Small intestine (tissue), 7 donors: ENCODE data around the gene USHBP1. TPM values are rescaled to one million over a fixed set of nuclear protein-coding genes. Genes with fewer than 3 reads are reported as not detected.

Experiments used
- DNase-seq, 2 donors: peaks; one replicate each; pipeline versions ENCODE4 v3.0.0 to v3.0.0-alpha.2; 2013
- FAIRE-seq: peaks from 2 replicates; lab custom pipeline; 2012; peaks lifted over from hg19 to GRCh38; lab: Jason Lieb, UNC
- H3K27ac ChIP-seq, 3 donors: one replicate each; pipeline ENCODE4 v1.5.1; 2013; ENCODE audit warnings: low read length in 2 of 3, mild to moderate bottlenecking in 2 of 3, control low read depth in 1 of 3, inconsistent platforms in 1 of 3, low read depth in 1 of 3, moderate library complexity in 1 of 3
- H3K27me3 ChIP-seq, 3 donors: one replicate each; pipeline ENCODE4 v1.6.1; 2013; ENCODE audit warnings: low read length in 3 of 3, inconsistent platforms in 1 of 3; ENCODE audit not compliant: control insufficient read depth in 3 of 3, insufficient read depth in 3 of 3
- H3K36me3 ChIP-seq, 3 donors: one replicate each; pipeline ENCODE4 v1.6.1; 2013; ENCODE audit warnings: low read length in 3 of 3, inconsistent platforms in 1 of 3, low read depth in 1 of 3, mild to moderate bottlenecking in 1 of 3, moderate library complexity in 1 of 3; ENCODE audit not compliant: control insufficient read depth in 3 of 3, insufficient read depth in 2 of 3
- H3K4me1 ChIP-seq, 3 donors: one replicate each; pipeline ENCODE4 v1.6.1; 2013; ENCODE audit warnings: low read length in 2 of 3, inconsistent platforms in 1 of 3, low read depth in 1 of 3, mild to moderate bottlenecking in 1 of 3, moderate library complexity in 1 of 3; ENCODE audit not compliant: control insufficient read depth in 3 of 3, insufficient read depth in 2 of 3
- H3K4me3 ChIP-seq, 3 donors: one replicate each; pipeline ENCODE4 v1.5.1; 2013; ENCODE audit warnings: low read length in 3 of 3, control low read depth in 1 of 3, inconsistent platforms in 1 of 3, low read depth in 1 of 3, mild to moderate bottlenecking in 1 of 3, moderate library complexity in 1 of 3
- H3K9me3 ChIP-seq, 2 donors: one replicate each; pipeline ENCODE4 v1.6.1; 2013; ENCODE audit warnings: low read depth in 1 of 2, low read length in 1 of 2; ENCODE audit not compliant: control insufficient read depth in 2 of 2, insufficient read depth in 1 of 2
- WGBS, 3 donors: extraction: QIAGEN DNeasy Blood & Tissue Kit; methylation state at CpG; one replicate each; pipeline ENCODE4 v1.1.7; 2013; 5-methylcytosine and 5-hydroxymethylcytosine counted together
- polyA plus RNA-seq, 4 donors: library from polyadenylated mRNA; stranded (reverse) in 3 of 4; unstranded in 1 of 4; fragments of 200-250 nt in 3 of 4; fragments of 120-200 nt in 1 of 4; gene quantifications; one replicate each; pipeline versions ENCODE4 v1.2.1 to v1.2.3, GENCODE V29; 2013
- donor health status: healthy with polysubstance abuse.
- donor health status: control.
- donor health status: control.
- donor health status: Bipolar disorder and iron deficiency.
- donor health status: healthy.

USHBP1 gene
- polyA plus RNA-seq, 4 donors: 1.4 to 4.7 (median 2.0) TPM; not detected in 1

GRCh38 chr19:17211547-17212446, 52.7 kb downstream of the USHBP1 start:
- H3K36me3 ChIP-seq: peaks cover 8 to 58% (median 22%) of the 10 kb centered on the region in 3 donors
- no peaks in the 10 kb centered on the region for H3K27me3 ChIP-seq
- peaks cover 0 to 11% (median 0%) of the 10 kb centered on the region in 3 donors for H3K4me1 ChIP-seq
- DNase-seq: no peak
- no peak for FAIRE-seq
- H3K9me3 ChIP-seq: no peaks in the 10 kb centered on the region
- 94 to 96% (median 95%) methylated on average over 39 to 58 of the region's 58 CpGs for WGBS, 3 donors
- H3K27ac ChIP-seq: no peak overlapping the region
- no peak overlapping the region for H3K4me3 ChIP-seq

- H3K4me3 ChIP-seq: no peak overlapping the region
- H3K36me3 ChIP-seq: peaks cover 8 to 61% (median 22%) of the 10 kb centered on the region in 3 donors
- no peak overlapping the region for H3K27ac ChIP-seq
- 89 to 97% (median 95%) methylated on average over 14 of the region's 14 CpGs for WGBS, 3 donors
- no peaks in the 10 kb centered on the region for H3K27me3 ChIP-seq
- H3K9me3 ChIP-seq: no peaks in the 10 kb centered on the region
- H3K4me1 ChIP-seq: peaks cover 0 to 6% (median 0%) of the 10 kb centered on the region in 3 donors
- DNase-seq: no peak
- no peak for FAIRE-seq
Observed at GRCh38 chr19:17210296-17210695, 54.2 kb downstream of the USHBP1 start.

DNA sequence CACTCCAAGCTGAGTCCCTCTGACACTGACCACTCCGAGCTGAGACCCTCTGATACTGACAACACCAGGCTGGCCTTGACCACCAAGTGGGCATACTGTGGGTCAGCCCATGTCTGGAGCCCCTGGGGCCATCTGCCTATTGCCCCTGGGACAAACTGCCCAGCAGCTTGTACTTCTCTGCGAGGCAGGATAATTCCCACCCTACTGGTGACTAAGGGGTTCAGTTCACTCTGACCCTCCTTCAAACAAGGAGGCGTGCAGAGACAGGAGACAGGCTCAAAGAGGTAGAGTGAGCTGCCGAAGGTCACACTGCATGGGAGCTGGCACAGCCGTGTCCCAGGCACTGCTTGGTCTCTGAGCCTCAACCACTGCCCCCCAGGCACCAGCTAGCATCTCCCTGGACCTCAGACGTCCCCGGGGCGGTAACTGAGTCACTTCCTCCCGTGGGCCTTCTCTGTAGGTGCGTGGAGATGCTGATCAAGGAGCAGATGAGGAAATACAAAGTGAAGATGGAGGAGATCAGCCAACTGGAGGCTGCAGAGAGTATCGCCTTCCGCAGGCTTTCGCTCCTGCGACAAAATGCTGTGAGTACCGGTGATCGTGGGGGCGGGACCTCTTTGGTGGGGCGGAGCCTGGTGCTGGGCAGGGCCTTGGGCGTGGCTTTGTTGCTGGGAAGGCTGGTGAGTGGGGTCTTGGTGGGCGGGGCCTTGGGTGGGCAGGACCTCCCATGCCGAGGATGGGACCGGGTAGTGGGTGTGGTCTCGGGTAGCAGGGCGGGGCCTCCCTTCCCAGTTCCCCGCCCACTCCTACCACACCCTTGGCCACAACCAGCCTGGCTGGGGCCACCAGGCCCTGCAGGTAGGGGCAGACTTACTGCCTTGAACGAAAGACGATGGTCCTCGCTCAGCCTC, 55.2 kb downstream of the USHBP1 start:
- Histone ChIP-seq H3K27ac (no peak overlapping the region), H3K4me1 (peaks cover 0 to 2% (median 0%) of the 10 kb centered on the region in 3 donors), H3K36me3 (peaks cover 8 to 68% (median 22%) of the 10 kb centered on the region in 3 donors), H3K9me3 (no peaks in the 10 kb centered on the region), H3K4me3 (no peak overlapping the region), H3K27me3 (no peaks in the 10 kb centered on the region)
- DNase-seq (no peak), FAIRE-seq (no peak)
- 74 to 83% (median 78%) methylated on average over 23 to 28 of the region's 28 CpGs for WGBS, 3 donors

GRCh38 chr19:17206736-17207581, 57.6 kb downstream of the USHBP1 start:
- Histone ChIP-seq H3K27me3 (no peaks in the 10 kb centered on the region), H3K27ac (no peak overlapping the region), H3K4me3 (no peak overlapping the region), H3K9me3 (no peaks in the 10 kb centered on the region), H3K36me3 (peaks cover 15 to 75% (median 16%) of the 10 kb centered on the region in 3 donors), H3K4me1 (no peaks in the 10 kb centered on the region)
- 93 to 95% (median 95%) methylated on average over 25 of the region's 25 CpGs for WGBS, 3 donors
- no peak for FAIRE-seq
- DNase-seq: no peak

DNA sequence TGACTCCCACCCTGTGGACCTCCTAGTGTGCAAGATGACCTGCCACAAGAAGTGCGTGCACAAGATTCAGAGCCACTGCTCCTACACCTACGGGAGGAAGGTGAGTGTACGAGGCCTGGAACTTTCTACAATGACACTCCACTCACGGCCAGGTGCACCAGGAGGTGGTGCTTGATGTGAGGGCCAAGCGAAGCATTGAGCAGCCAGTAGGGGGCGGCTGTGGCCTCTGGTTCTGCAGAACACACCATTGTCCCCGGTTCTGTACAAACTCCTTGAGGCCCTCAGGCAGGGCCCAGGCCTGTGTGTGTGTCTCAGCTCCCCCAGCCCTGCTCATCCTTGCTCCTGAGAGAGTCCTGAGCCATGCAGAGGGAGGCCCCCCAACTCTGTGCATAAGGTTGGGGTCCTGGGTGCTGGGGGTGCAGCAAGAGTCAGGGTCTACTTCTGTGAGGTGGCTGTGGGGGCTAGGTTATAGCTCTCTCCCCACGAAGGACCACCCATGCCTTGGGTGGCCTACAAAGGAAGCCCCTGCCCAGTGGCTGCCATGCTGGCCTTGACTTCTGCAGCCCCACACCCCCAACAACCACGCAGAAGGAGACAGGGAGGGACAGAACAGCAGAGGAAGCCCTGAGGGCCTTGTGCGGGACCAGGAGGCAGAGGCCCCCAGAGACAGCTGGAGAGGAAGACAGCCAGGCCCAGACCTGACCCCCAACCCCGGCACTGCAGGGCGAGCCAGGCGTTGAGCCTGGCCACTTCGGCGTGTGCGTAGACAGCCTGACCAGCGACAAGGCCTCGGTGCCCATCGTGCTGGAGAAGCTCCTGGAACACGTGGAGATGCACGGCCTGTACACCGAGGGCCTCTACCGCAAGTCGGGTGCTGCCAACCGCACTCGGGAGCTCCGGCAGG, 59.1 kb downstream of the USHBP1 start:
- Histone ChIP-seq H3K27me3 (no peaks in the 10 kb centered on the region), H3K4me1 (no peaks in the 10 kb centered on the region), H3K4me3 (no peak overlapping the region), H3K27ac (no peak overlapping the region), H3K36me3 (peaks cover 11 to 80% (median 16%) of the 10 kb centered on the region in 3 donors), H3K9me3 (no peaks in the 10 kb centered on the region)
- FAIRE-seq (no peak), DNase-seq (peak; percentile 72 to 83)
- WGBS, 3 donors: 76 to 83% (median 81%) methylated on average over 27 of the region's 27 CpGs

DNA sequence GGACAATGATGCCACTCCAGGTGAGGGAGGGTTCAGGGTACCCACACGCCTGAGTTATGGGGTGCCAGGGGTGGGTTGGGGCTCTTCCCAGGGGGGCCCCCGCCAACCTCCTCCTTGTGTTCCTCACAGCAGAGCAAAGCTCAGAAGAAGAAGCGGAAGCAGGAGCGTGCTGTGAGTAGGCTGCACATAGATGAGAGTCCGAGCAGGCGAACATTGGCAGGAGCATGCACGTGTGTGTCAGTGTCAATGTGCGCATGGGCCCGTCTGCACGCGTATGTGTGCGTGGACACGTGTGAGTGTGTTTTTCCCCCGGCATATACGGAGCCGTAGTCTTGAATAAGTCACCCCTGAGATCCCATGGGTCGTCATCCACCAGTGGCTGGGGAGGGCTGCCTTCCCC, 61.8 kb downstream of the USHBP1 start:
- no peak for FAIRE-seq
- no peaks in the 10 kb centered on the region for H3K27me3 ChIP-seq
- H3K9me3 ChIP-seq: no peaks in the 10 kb centered on the region
- H3K27ac ChIP-seq: no peak overlapping the region
- 90 to 93% (median 92%) methylated on average over 15 to 17 of the region's 17 CpGs for WGBS, 3 donors
- no peak for DNase-seq
- no peaks in the 10 kb centered on the region for H3K4me1 ChIP-seq
- H3K36me3 ChIP-seq: peaks cover 9 to 85% (median 16%) of the 10 kb centered on the region in 3 donors
- H3K4me3 ChIP-seq: no peak overlapping the region

DNA sequence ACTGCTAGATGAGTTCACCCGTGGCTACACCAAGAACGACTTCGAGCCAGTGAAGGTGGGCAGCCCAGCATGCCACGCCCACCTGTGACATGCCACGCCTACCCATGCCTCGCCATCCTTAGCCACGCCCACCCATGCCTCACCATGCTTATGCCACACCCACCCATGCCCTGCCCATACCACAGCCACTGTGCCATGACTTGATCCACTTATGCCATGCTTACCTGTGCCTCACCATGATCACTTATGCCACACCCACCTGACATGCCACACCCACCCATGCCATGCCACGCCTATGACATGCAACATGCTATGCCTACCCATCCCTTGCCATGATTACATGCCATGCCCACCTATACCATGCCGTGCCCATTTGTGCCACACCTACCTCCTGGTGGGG, 62.3 kb downstream of the USHBP1 start:
- Histone ChIP-seq H3K9me3 (no peaks in the 10 kb centered on the region), H3K36me3 (peaks cover 9 to 89% (median 16%) of the 10 kb centered on the region in 3 donors), H3K4me3 (no peak overlapping the region), H3K4me1 (no peaks in the 10 kb centered on the region), H3K27ac (no peak overlapping the region), H3K27me3 (no peaks in the 10 kb centered on the region)
- no peak for FAIRE-seq
- WGBS, 3 donors: 80 to 88% (median 87%) methylated on average over 9 of the region's 9 CpGs
- no peak for DNase-seq
